Measurements from ENCODE around the gene NDUFA13.

DNA sequence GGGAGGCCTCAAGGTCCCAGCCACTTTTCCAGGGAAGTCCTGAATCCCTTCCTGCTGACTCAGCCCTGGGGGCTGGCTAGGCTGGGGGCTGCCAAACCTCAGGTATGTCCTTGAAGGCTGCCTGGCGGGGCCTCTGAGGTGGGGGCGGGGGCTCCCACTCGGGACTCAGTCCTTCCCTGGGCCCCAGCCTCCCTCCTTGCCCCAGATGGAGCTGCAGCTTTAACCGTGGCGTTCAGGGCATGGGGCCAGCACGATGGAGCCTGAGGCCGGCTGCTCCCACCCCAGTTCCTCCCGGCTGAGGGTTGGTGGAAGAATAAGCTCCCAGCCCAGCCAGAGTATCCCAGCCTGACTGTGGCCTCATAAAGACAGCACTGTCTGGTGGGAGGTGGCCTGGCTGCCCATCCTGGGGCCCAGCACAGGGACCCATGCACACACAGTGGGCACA lies 34.5 kb downstream of the NDUFA13 start:
- TF ChIP-seq, protein P1, sequence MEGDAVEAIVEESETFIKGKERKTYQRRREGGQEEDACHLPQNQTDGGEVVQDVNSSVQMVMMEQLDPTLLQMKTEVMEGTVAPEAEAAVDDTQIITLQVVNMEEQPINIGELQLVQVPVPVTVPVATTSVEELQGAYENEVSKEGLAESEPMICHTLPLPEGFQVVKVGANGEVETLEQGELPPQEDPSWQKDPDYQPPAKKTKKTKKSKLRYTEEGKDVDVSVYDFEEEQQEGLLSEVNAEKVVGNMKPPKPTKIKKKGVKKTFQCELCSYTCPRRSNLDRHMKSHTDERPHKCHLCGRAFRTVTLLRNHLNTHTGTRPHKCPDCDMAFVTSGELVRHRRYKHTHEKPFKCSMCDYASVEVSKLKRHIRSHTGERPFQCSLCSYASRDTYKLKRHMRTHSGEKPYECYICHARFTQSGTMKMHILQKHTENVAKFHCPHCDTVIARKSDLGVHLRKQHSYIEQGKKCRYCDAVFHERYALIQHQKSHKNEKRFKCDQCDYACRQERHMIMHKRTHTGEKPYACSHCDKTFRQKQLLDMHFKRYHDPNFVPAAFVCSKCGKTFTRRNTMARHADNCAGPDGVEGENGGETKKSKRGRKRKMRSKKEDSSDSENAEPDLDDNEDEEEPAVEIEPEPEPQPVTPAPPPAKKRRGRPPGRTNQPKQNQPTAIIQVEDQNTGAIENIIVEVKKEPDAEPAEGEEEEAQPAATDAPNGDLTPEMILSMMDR (IDR thresholded peaks at IDR 0.05; ENCODE audit: poor library complexity), result no peak
- no peak for TF ChIP-seq EZH2 (IDR thresholded peaks at IDR 0.05; ENCODE audit: borderline replicate concordance)
- no peak for TF ChIP-seq EZH2phosphoT487 (IDR thresholded peaks at IDR 0.05; ENCODE audit: low read depth, severe bottlenecking, unreplicated experiment)

Data from hepatocyte (in vitro differentiated cells).